HG02610 (cell line): ENCODE data around the gene MMAB.

ENCODE experiments used
- ATAC-seq: cut with Tn5 transposase; IDR thresholded peaks from one replicate; pipeline ENCODE4 v1.9.1; 2021; ENCODE audit warnings: mild to moderate bottlenecking, moderate library complexity; ENCODE audit not compliant: unreplicated experiment

Gene MMAB

DNA sequence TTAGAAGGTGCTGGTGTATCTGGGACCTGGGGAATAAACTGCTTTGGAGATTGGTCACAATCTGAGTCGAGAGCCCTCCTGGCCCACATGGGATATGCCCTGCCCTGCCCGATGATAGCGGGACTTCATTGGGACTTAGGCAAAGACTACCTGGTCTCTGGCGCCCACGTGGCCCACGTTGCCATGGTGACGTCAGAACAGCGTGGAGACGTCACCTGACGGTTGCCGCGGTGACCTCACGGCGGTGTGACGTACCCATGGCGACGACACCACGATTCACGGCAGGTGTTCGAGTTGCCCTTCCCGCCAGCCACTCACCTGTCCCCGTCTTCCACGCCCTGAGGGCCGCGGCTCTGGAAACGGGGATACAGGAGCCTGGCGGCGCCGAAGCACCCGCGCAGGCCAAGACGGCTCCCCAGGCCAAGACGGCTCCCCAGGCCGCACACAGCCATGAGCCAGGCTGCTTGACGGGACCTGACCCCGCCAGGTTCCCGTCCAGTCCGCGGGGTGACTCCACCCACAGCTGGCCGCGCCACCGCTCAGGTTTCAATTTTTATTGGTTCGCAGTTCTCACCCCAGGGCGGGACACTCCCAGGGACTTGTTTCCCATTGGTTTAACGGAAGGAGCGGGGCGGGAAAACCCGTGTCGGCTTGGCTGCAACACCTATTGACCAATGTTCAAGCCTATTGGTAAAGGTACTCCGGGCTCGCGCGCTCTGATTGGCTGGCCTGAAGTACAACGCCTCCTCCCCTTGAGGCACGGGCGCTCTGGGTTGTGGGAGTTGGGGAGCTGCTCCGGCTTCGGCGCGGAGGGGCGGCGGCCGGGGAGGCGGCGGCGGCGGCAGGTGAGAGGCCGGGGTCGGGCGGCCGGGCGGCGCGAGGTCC, at the start of gene MMAB, which contains the start of gene MVK:
Gene MMAB, minus strand, starts transcription at position 476 of the 885 bp plus-strand sequence. Its CDS starts 24 bp downstream, at position 452.
Gene MVK, plus strand, starts transcription at position 766 of the 885 bp plus-strand sequence. CDS start 1,029 bp downstream, outside the sequence.
- peak; percentile 95 for ATAC-seq

DNA sequence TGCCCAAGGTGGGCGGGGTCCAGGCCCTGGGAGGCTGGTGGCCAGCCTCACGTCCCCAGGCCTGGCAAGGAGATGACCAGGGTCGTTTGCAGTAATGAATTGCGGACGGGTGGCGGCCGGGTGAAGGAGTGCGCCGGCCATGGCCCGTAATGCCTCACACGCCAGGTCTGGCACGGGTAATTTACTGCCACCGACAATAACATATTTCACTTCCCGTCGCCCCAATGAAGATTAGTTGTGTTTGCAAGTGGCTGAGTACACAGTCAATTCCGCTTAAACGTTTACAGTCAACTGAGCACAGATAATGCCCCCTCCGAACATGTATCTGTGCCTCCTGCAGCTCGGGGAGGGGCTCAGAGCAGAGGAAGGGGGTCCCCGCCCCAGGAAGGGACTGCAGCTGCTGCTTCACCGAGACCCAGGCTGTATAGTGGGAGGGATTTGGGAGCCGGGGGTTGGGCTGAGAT, 48.6 kb upstream of the MMAB start:
- no peak for ATAC-seq

DNA sequence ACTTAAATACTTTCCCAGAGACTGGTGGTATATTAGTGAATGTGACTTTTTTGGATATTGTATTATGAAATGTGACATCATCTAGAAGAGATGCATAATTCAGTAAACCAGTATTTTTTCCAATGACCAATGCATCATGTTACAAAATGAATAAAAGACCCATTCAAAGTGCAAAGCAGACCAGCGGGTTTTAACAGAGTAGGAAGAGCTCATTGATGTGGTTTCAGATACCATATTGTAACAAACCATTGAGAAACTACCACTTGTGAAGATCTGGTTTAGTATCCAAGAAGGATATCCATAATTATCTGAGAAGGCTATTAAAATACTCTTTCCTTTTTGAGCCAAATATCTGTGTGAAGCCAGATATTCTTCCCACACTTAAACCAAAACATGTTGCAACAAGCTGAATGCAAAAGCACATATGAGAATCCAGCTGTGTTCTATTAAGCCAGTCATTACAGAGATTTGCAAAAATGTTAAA, 47.9 kb upstream of the MMAB start:
- no peak for ATAC-seq

DNA sequence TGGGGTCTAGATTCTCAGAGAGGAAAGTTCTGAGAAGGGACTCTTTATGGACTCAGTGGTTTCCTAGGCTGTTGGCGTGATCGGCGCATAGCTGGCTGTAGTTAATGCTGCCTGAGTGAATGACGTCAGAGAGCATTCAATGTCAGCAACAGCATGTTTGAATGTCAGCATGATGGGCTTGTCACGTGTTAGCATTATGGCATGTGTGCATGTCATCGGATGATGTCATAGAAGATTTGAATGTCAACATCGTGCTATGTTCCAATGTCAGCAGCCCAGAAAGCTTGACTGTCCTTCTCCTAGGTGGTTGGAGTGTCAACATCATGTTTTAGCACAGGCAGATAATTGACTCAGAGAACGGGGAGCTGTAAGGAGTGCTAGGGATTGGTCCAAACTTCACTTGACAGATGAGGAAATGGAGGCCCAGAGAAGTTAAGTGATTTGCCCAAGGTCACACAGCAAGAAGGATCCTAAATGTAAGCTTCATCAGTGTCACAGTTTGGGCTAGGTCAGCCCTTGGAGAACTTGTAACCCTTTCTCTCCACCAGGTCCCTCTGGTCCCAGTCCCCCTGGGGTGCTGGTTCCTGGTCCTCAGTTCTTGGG, 45.8 kb upstream of the MMAB start:
- ATAC-seq = no peak

DNA sequence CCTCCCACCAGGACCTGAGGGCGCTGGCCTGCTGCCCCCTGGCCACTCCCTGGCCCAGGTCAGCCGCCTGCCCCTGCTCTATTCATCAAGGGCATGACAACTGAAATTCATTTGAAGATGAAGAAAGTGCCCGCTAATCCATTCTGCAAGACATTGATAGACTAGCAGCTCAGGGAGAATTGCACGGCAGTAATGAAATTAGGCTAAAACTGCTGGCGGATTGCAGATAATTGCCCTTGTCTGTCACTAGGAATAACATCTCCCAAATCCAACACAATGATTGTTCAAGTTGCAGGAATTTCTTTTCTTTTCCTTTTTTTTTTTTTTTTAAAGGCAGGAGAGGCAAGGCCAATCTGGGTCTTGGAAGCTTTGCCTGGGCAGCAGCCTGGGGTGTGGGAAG, 44.8 kb upstream of the MMAB start:
- ATAC-seq = no peak

DNA sequence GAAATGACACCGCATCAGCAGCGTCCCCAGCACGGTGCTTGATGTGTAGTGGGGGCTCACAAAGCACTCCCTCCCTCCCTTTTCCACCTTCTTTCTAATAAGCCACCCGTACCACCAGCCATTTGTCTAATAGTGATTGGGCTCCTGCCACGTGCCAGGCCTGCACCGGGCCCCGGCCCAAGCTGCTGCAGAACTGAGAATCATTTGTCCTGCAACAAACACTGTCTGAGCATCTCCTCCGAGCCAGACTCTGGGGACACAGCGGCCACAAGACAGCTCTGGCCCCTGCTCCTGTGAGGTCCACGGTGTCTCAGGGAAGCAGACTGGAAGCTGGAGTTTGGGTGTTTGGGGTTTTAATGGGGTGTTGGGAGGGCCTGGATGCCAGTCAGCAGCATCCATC, 44.2 kb upstream of the MMAB start:
- ATAC-seq = no peak

DNA sequence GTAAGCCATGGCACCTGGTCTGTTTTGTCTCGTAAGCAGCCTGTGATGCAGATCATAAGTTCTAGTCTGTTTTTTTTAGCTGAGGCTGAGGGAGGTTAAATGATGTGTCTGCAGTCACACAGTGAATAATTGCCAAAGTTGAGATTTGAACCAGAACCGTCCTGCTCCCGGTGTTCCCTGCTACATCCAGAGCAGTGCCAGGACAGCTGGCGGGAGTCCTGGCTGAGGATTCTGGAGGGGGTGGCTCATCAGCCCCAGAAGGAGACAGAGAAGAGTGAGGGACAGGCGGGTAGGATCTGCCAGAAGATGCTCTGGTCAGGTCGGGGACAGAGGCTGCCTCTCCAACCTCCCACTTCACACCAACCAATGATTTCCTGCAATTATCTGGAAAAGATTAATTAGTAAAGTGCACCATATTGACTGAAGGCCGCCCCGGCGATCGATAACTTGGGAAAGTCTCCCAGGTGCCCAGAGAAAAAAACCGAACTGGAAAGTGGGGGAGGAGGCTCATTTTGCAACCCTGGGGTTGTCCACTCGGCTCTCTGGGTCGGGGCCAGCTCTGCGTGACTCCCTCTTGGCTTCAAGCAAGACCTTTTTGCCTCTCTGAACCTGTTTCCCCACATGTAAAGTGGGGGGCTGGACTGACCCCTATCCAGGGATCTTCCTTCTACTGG, 42.4 kb upstream of the MMAB start:
- no peak for ATAC-seq

DNA sequence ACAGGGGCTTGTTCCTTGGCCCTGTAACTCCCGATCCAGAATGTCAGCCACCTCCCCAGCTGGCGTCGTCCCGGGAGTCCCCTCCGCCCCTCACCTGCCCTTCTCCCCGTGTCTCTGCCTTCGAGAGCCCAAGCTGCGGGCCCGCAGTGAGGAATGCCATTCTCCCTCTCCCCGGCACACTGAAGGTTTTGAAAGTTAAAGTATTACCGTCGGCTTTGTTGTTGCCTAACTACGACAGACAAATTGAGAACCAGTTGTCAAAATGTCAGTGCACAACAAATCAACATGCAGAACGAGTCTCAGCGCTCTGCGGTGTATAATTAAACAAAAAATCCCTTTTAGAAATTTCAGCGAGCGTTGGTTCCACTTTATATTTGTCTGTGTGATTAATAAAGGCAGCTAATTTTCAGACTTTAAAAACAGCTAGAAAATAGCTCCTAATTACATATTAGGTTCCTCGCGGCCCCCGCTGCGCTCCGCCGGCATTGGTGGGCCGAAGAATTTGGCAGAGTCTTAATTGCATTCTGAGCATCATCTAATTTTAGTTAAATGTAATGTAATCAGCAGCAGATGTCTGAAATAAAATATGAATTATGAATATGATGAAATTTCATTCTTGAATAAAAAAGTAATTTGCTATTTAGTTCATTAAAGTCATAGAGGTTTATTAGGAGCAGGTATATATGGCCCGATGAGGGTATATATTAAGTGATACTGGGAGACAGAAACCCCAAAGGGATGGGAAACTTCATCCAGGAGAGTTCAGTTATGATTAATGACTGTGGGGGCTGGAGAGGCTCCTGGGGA, 40.5 kb upstream of the MMAB start:
- ATAC-seq = no peak

DNA sequence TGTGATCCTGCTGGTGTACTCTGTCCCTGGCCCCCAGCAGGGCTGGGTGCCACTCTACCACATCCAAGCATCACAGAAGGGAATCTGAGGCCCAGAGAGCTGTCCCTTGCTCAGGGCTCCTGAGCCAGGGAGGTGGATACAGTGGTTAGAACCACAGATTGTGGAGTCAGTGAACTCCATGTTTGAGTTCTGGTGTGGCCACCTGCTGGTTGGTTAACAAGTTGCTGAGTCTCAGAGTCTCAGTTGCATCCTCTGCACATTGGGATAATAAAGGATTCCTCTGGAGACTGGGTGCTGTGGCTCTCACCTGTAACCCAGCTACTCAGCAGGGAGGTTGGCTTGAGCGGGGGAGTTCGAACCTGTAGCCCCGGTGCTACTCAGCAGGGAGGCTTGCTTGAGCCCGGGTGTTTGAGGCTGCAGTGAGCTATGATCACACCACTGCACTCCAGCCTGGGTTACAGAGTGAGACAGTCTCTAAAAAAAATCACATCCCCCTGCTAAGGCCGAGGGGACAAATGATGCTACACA, 39.7 kb upstream of the MMAB start:
- no peak for ATAC-seq

DNA sequence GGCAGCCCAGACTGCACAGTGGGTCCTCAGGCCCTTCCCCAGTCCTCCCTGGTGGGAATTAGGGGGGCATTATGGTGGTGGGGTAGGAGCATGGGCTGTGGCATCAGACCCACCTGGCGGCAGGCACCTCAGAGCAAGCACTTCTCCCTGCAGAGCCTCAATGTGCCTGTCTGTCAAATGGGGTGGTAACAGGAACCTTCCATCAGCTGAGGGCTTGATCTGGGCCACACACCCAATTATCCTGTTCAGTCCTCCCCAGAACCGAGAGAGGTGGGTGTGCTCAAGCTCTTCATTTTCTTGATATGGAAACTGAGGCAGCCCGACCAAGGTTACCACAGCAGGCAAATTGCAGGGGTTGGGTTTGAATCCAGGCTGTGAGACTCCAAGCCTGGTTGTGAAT, 38.7 kb upstream of the MMAB start:
- ATAC-seq = no peak

DNA sequence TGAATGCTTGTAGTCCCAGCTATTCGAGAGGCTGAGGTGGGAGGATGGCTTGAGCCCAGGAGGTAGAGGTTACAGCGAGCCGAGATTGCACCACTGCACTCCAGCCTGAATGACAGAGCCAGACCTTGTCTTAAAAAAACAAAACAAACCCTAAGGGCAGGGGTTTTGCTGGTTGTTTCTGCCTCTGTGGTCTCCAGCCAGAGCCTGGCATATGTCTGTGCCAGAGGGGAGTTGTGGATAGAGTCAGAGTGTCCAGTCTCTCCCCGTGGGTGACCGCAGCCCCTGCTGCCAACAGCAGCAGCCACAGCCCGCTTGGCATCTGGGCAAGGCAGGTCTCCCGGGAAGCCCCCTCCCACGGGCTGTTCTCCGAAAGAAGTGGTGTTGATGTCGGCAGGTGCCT, 37.9 kb upstream of the MMAB start:
- ATAC-seq = no peak

DNA sequence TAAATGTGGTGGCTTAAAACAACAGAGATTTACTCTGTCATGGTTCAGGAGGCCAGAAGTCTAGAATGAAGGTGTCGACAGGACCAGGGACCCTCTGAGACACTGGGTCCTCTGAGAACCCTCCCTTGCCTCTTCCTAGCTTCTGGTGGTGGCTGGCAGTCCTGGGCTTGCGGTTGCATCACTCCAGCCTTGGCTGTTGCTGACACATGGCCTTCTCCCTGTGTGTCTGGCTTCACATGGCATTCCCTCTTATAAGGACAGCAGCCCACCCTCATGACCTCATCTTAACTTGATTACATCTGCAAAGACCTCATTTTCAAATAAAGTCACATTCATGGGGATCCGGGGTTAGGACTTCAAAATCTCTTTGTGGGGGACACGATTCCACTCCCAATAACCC, 37.2 kb upstream of the MMAB start:
- ATAC-seq = no peak

DNA sequence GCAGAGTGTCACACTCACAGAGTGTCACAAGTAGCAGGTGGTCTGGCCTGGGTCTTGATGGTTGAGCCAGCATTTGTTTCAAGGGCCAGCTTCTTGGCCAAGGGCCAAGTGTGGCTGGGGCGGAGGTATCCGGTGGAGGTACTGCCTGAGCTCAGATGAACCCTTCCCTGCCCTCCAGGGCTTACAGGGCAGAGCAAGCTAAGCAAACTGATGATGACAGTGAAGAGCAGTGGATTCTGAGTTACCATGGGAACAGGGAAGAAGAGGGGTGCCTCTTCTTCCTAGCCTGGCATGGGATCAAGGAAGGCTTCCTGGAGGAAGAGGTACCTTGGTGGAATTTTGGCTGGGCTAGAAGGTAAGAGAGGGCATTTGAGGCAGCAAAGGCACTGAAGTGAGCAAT, 36.0 kb upstream of the MMAB start:
- no peak for ATAC-seq

DNA sequence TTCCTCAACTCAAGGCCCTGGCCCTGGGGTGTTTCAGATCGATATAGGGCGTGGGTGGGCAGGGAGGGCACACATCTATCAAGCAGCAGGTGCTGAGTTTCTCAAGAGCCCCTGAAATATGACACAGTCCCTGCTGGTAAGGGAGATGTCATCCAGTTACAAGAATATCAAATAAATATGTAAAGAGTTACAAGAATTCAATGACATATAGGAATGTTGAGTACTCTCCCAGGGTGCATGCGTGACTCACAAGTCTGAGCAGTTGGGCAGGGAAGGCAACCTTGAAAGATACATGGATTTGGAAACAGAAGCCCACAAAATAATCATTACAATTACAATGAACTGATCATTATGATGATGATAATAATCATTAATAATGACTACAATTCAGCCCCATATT, 35.5 kb upstream of the MMAB start:
- ATAC-seq = no peak

DNA sequence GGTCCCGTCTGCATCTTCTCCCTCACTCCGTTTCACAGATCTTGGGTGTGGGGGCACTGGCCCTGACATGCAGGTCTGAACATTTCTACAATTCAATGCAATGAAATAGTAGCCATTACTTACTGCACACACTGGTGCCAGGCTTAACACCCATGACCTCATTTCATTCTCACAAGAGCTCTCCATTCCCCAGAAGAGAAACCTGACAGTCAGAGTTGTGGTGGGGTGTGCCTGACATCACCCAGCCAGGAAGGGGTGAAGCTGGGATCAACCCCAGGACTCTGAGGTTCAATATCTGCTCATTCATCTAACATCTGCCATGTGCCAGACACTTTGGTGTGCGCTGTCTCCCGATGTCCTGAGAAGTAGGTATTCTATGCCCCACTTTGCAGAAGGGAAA, 35.0 kb upstream of the MMAB start:
- ATAC-seq = no peak

DNA sequence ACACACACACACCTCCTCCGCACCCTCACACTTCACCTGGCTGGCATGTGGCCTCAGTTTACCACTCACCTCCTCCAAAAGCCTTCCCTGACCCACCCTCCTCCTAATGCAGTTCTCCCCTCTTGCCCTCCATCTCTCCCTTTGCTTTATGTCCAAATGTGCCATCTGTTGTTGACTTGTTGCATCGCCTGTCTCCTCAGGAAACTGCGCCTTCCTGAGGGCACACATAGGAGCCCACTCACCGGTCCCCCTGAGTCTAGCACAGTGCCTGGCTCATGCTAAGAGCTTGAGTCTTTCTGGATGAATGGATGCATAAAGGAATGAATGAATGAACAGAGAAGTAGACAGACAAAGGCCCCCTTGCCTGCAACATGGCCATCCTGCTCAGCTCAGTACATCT, 34.3 kb upstream of the MMAB start:
- ATAC-seq = no peak

DNA sequence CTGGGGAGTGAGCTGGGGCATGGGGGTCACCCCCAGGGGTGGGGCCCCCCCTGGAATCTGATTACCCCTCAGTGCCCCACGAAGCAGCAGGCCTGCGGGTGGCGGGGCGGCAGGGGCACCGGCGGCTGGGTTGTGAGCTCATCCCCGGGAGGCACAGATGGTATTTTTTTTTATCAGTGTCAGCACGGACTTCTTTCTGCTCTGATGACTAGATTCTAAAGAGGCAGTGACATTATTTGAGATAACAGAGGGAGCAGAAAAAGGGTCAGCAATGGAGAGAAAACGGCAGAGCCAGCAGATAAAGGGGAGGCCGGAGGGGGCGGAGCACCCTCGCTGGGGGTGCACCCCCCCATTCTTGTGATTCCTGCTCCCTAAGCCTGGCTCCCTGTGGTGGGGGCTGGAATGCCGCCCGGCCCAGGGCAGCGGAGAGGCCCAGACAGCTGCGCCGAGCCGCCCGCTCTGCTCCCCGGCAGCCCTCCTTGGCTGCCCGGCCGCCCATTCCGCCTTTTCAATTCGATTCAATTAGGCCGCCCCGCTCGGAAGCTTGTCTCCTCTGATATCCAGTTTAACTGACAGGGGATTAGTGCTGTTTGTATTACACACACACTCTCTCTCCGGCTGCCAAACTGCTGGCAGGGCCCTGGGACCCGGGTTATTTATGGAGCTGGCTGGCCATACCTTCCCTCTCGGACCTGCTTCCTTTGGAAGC, 33.2 kb upstream of the MMAB start:
- no peak for ATAC-seq

DNA sequence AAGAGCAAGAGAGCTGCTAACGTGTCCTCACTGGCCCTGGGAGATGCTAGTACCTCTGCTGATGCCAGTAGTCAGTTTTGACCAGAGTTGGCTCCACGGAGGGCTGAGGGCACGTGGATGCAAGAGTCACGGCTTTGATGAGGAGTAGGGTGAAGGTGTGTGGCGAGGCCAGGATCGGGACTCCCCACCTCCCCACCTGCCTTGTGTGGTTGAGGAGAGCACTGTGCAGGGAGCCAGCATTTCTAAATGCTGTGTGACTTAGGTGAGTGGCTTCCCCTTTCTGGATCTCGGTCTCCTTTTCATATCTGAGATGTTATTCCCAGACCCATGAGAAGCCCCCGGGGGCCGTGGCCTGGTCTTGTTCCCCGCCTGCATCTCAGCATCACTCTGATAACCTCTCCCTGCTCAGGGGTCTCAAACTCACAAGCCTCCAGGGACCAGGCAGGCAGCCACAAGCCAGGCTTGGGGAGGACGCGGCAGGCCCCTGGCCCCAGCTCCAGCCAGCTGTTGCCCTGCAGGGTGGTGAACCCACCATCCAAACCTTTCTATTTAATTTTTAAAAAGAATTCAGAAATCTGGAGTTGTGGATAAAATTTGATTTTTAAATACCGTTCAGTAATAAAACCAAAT, 32.4 kb upstream of the MMAB start:
- ATAC-seq = no peak

DNA sequence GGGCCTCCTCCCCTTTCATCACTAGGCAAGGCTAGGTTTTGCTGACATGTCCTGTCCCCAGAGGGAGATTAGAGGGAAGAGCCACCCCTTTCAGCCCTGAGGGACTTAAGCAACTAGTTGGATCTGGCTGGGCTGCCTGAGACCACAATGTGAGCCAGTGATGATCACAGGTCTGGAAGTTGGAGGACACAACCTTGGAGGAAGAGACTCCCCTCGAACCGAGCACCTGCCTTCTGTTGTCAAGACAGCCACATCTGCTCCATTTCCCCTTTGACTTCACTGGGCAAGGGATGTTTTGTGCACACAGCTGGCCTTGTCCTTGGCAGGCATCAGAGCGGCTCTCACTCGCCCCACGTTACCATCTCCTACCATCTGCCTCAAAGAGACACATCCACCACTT, 31.7 kb upstream of the MMAB start:
- ATAC-seq = no peak
